A673 (cell line): ENCODE results near the gene NEK6. TPM values are rescaled to one million over a fixed set of nuclear protein-coding genes. Genes with fewer than 3 reads are reported as not detected.

ENCODE experiments used
- BruUV-seq: library from RNA; stranded (reverse); fragments of 400-500 nt; replicated peaks from 2 replicates; lab custom pipeline; 2021; lab: Mats Ljungman, UMichigan
- CTCF ChIA-PET: fragments of 300-600 bp; sonication (Branson Sonifier 250); formaldehyde crosslinking; loops from one replicate; lab custom pipeline; 2022; ENCODE audit warnings: antibody characterized with exemption; lab: Charles Lee
- POLR2A ChIA-PET: fragments of 300-600 bp; sonication (Branson Sonifier 250); formaldehyde crosslinking; loops from one replicate; lab custom pipeline; 2022; ENCODE audit warnings: antibody characterized with exemption; ENCODE audit not compliant: low non-redundant PET; lab: Charles Lee
- DNase-seq: peaks from one replicate; pipeline ENCODE4 v3.0.0-alpha.2; 2015; ENCODE audit warnings: low spot score
- H3K27ac ChIP-seq: fragments of 200-600 bp; sonication (generic); 2 replicates; pipeline ENCODE4 v1.5.1; 2016; ENCODE audit warnings: mixed run types, low read depth, mild to moderate bottlenecking, mixed read lengths, antibody characterized with exemption, low read length; ENCODE audit not compliant: poor library complexity, severe bottlenecking
- H3K27me3 ChIP-seq: fragments of 200-600 bp; sonication (generic); replicated peaks from 2 replicates; pipeline ENCODE4 v1.6.1; 2017; ENCODE audit warnings: mixed run types, low read depth, mild to moderate bottlenecking, mixed read lengths, antibody characterized with exemption, low read length; ENCODE audit not compliant: insufficient read depth, poor library complexity
- H3K36me3 ChIP-seq: fragments of 200-600 bp; sonication (generic); 2 replicates; pipeline ENCODE4 v1.6.1; 2016; ENCODE audit warnings: mixed run types, mild to moderate bottlenecking, mixed read lengths, antibody characterized with exemption, low read length; ENCODE audit not compliant: insufficient read depth, poor library complexity, severe bottlenecking
- H3K4me1 ChIP-seq: fragments of 200-600 bp; sonication (generic); 2 replicates; pipeline ENCODE4 v1.6.1; 2017; ENCODE audit warnings: mixed run types, mild to moderate bottlenecking, mixed read lengths, antibody characterized with exemption, low read length; ENCODE audit not compliant: insufficient read depth, poor library complexity, severe bottlenecking
- H3K4me3 ChIP-seq: fragments of 200-600 bp; sonication (generic); 2 replicates; pipeline ENCODE4 v1.5.1; 2016; ENCODE audit warnings: low read depth, mixed run types, mild to moderate bottlenecking, mixed read lengths, low read length; ENCODE audit not compliant: poor library complexity, severe bottlenecking
- H3K9me3 ChIP-seq: fragments of 200-600 bp; sonication (generic); 2 replicates; pipeline ENCODE4 v1.6.1; 2016; ENCODE audit warnings: mixed run types, low read depth, mild to moderate bottlenecking, mixed read lengths, antibody characterized with exemption, low read length; ENCODE audit not compliant: poor library complexity, severe bottlenecking
- EZH2 ChIP-seq: fragments of 200-600 bp; sonication (generic); IDR thresholded peaks from 2 replicates; pipeline ENCODE4 v1.6.1; 2017; ENCODE audit warnings: borderline replicate concordance, low read depth, mild to moderate bottlenecking, mixed read lengths, antibody characterized with exemption, low read length; ENCODE audit not compliant: poor library complexity, severe bottlenecking
- intact Hi-C: fragments of 100-400 bp; cut with micrococcal nuclease; formaldehyde crosslinking; loops from one replicate; pipeline ENCODE4 v1.10.0; 2022; ENCODE audit not compliant: unreplicated experiment
- total RNA-seq: library from RNA; stranded (reverse); gene quantifications from 2 replicates; pipeline ENCODE4 v1.2.3, GENCODE V29; 2021
- TF ChIP-seq, protein P1 (sequence below): fragments of 300-800, 200-600 bp; sonication (generic); conservative IDR thresholded peaks from 2 replicates; pipeline ENCODE4 v1.5.1; 2017; ENCODE audit warnings: low read depth, mild to moderate bottlenecking, antibody characterized with exemption, low read length, moderate library complexity, mixed read lengths

The NEK6 gene
- total RNA-seq, 1 experiment from 2014 or later: 23.3 TPM

DNA sequence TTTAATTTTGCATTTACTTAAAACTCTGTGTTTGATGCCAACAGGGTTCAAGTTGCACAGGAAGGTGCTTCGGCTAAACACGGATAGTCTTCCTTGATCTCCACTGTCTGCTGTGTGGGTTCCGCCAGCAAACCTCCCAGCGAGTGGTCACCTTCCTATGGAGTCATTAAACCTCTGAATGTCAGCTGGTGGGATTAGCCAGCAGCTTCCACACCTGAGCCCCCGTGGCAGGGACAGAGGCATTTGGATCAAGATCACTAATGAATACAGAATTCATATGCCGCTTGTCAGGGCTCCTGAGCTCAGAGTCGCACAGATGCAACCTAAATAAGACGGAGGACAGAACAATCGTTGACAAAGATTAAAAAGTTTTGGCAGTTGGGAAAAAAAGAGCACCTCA lies 118.0 kb downstream of the NEK6 start:
- Histone ChIP-seq H3K36me3 (peaks cover 17% of the 10 kb centered on the region), H3K27ac (no peak overlapping the region), H3K9me3 (peaks cover 4% of the 10 kb centered on the region), H3K4me1 (peaks cover 21% of the 10 kb centered on the region), H3K27me3 (no peaks in the 10 kb centered on the region), H3K4me3 (no peak overlapping the region)
- DNase-seq: no peak
- TF ChIP-seq, protein P1, sequence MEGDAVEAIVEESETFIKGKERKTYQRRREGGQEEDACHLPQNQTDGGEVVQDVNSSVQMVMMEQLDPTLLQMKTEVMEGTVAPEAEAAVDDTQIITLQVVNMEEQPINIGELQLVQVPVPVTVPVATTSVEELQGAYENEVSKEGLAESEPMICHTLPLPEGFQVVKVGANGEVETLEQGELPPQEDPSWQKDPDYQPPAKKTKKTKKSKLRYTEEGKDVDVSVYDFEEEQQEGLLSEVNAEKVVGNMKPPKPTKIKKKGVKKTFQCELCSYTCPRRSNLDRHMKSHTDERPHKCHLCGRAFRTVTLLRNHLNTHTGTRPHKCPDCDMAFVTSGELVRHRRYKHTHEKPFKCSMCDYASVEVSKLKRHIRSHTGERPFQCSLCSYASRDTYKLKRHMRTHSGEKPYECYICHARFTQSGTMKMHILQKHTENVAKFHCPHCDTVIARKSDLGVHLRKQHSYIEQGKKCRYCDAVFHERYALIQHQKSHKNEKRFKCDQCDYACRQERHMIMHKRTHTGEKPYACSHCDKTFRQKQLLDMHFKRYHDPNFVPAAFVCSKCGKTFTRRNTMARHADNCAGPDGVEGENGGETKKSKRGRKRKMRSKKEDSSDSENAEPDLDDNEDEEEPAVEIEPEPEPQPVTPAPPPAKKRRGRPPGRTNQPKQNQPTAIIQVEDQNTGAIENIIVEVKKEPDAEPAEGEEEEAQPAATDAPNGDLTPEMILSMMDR: no peak
- TF ChIP-seq EZH2: no peak
- ChIA-PET CTCF (no interaction called here), POLR2A (no interaction called here)
- BruUV-seq: no TSS peak
- intact Hi-C loops: no loop called here

DNA sequence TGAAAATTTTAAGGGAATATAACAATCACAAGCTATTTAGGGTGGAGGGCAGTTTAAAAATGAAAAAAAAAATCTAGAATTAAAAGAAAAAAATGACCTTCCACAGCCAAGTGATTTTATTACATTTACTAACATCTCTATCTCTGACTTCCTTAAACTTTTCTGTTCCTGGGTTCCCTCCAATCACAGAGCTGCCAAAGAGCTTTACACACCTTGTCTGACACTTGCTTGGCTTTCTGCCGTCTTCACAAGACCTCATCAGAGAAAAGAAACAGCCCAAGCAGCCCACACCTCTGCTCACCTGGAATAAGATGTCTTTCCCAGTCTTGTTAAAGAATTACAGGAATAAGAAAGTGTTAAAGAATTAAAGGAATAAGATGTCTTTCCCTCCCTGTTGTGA lies 118.6 kb downstream of the NEK6 start:
- no peaks in the 10 kb centered on the region for H3K27me3 ChIP-seq
- DNase-seq: no peak
- BruUV-seq: no TSS peak
- H3K27ac ChIP-seq: no peak overlapping the region
- POLR2A ChIA-PET: no interaction called here
- H3K36me3 ChIP-seq: peaks cover 17% of the 10 kb centered on the region
- CTCF ChIA-PET: interaction anchor here (0.7 kb wide), 1 partner anchor 11 kb away, joined by 3 read pairs; no protein-coding TSS in a partner anchor
- intact Hi-C loops: no loop called here
- peaks cover 15% of the 10 kb centered on the region for H3K4me1 ChIP-seq
- no peak overlapping the region for H3K4me3 ChIP-seq
- TF ChIP-seq, protein P1: no peak
- TF ChIP-seq EZH2: no peak
- peaks cover 4% of the 10 kb centered on the region for H3K9me3 ChIP-seq

DNA sequence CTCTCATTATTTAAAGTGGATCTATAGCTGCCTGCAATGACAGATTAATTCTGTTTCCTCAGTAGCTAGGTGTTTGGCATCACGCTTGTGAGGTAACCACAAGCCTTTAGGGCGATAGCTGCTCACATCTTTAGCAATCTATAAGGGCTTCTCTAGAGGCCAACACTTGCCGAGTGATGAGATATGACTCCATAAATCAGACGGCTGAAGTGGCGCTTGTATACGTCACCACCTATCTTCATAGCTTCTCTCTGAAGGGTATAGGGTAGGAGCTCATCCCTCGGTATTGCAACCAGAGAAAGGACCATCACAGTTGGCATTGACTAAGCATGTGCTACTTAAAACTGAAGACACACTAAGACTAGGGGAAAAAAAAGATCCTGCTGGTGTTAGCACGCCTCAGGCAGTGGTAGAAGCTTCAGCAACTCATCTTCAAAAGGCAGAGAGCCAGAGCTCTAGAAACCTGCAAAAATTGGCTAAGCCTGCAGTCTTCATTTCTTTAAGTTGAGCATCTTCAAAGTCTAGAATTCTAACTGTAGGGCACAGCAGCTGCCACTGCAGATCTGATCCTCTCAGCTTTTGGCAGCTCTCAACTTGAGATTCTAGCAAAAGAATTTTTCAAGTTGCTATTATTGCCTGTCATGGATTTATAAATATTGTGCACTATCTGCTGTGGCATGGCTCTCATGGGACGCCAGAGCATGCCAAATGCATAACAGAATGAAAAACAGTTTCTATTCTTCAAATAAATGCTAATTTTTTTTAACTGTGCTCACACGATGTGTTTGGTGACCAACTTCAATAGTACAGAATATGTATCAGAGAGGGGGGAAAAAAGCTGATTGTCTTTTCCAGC lies 120.0 kb downstream of the NEK6 start:
- intact Hi-C loops: no loop called here
- DNase-seq: no peak

More for the DNA sequence above, 120.0 kb downstream of the NEK6 start:
- Histone ChIP-seq H3K27ac (peak overlapping the region; percentile 5), H3K4me1 (peaks cover 7% of the 10 kb centered on the region), H3K27me3 (no peaks in the 10 kb centered on the region), H3K36me3 (peaks cover 22% of the 10 kb centered on the region), H3K4me3 (no peak overlapping the region), H3K9me3 (peaks cover 4% of the 10 kb centered on the region)
- ChIA-PET POLR2A (no interaction called here), CTCF (no interaction called here)
- no peak for TF ChIP-seq EZH2
- TF ChIP-seq, protein P1: no peak
- no TSS peak for BruUV-seq
